Right ventricle myocardium inferior (tissue), 1 donor: Measurements from ENCODE around the gene EGR2. TPM values are rescaled to one million over a fixed set of nuclear protein-coding genes. Genes with fewer than 3 reads are reported as not detected.
A peak's percentile ranks its signal among the peaks of the same experiment; 100 is the strongest.

ENCODE experiments used
- ATAC-seq: fragments of 200-7000 bp; cut with Tn5 transposase; one replicate; pipeline ENCODE4 v1.9.1; 2020; ENCODE audit warnings: mild to moderate bottlenecking, moderate library complexity
- DNase-seq: peaks from one replicate; pipeline ENCODE4 v3.0.0; 2021; ENCODE audit errors: missing footprints
- intact Hi-C: fragments of 100-400 bp; cut with DNase I; formaldehyde crosslinking; loops from one replicate; pipeline ENCODE4 v1.11.0; 2022
- total RNA-seq: library from RNA; stranded (reverse); fragmentation: NEBNext Ultra II Directional; extraction: Animal tissue kit (Norgen Biotek cat#: 25700); gene quantifications from one replicate; pipeline ENCODE4 v1.2.1, GENCODE V29; 2021
- donor health status: DM: no; HTN: yes; CAD: no; lungs with severe emphysema.

The EGR2 gene
- total RNA-seq, 1 donor from 2014 or later, result 1.0 TPM

- intact Hi-C loops, result loop anchor here (2.0 to 10.0 kb wide), 4 partner anchors 57 to 905 kb away; no protein-coding TSS in a partner anchor
- ATAC-seq, result no peak
Observed at GRCh38 chr10:62819141-62819920, 3.2 kb upstream of the EGR2 start.

GRCh38 chr10:62818426-62819011 lies 2.4 kb upstream of the EGR2 start:
- ATAC-seq, result no peak
- intact Hi-C loops, result loop anchor here (1.0 to 10.0 kb wide), 6 partner anchors 56 to 906 kb away; no protein-coding TSS in a partner anchor
- DNase-seq, result no peak

More at GRCh38 chr10:62819141-62819920, 3.2 kb upstream of the EGR2 start:
- DNase-seq, result no peak

- DNase-seq (peak; percentile 92), ATAC-seq (peak; percentile 84)
- intact Hi-C loops, result loop anchor here (1.0 to 10.0 kb wide), 7 partner anchors 56 to 907 kb away; no protein-coding TSS in a partner anchor
Observed at GRCh38 chr10:62817766-62818425, 1.7 kb upstream of the EGR2 start.

- intact Hi-C loops, result loop anchor here (1.0 to 10.0 kb wide), 4 partner anchors 55 to 908 kb away; no protein-coding TSS in a partner anchor
- ATAC-seq (peak; percentile 42), DNase-seq (peak; percentile 79)
Observed at GRCh38 chr10:62817121-62817765, 1.1 kb upstream of the EGR2 start.

GRCh38 chr10:62816076-62816330 lies 163 bp downstream of the EGR2 start:
- no peak for ATAC-seq
- no peak for DNase-seq
- intact Hi-C loops, result loop anchor here (5.0 to 10.0 kb wide), 3 partner anchors 54 to 909 kb away; no protein-coding TSS in a partner anchor

GRCh38 chr10:62815381-62816075 lies 638 bp downstream of the EGR2 start:
- intact Hi-C loops, result loop anchor here (5.0 to 10.0 kb wide), 3 partner anchors 53 to 909 kb away; no protein-coding TSS in a partner anchor
- DNase-seq (peak; percentile 68), ATAC-seq (no peak)

- ATAC-seq, result no peak
- no peak for DNase-seq
- intact Hi-C loops, result loop anchor here (5.0 to 10.0 kb wide), 3 partner anchors 53 to 910 kb away; no protein-coding TSS in a partner anchor
Observed at GRCh38 chr10:62814756-62815380, 1.3 kb downstream of the EGR2 start.

GRCh38 chr10:62813981-62814380 lies 2.2 kb downstream of the EGR2 start:
- intact Hi-C loops, result loop anchor here (10.0 kb wide), 1 partner anchor 911 kb away; no protein-coding TSS in a partner anchor
- ATAC-seq (no peak), DNase-seq (no peak)

GRCh38 chr10:62813453-62813852 lies 2.7 kb downstream of the EGR2 start:
- ATAC-seq, result no peak
- intact Hi-C loops, result loop anchor here (10.0 kb wide), 1 partner anchor 911 kb away; no protein-coding TSS in a partner anchor

GRCh38 chr10:62812672-62813439 lies 3.3 kb downstream of the EGR2 start:
- intact Hi-C loops, result loop anchor here (10.0 kb wide), 1 partner anchor 912 kb away; no protein-coding TSS in a partner anchor
- ATAC-seq (no peak), DNase-seq (no peak)

More at GRCh38 chr10:62813453-62813852, 2.7 kb downstream of the EGR2 start:
- no peak for DNase-seq

- intact Hi-C loops, result loop anchor here (10.0 kb wide), 1 partner anchor 913 kb away; no protein-coding TSS in a partner anchor
- DNase-seq (no peak), ATAC-seq (no peak)
Observed at GRCh38 chr10:62811159-62811875, 4.8 kb downstream of the EGR2 start.

GRCh38 chr10:62810156-62810902 lies 5.8 kb downstream of the EGR2 start:
- DNase-seq (no peak), ATAC-seq (no peak)
- intact Hi-C loops, result loop anchor here (10.0 kb wide), 1 partner anchor 914 kb away; no protein-coding TSS in a partner anchor

GRCh38 chr10:62806251-62806650 lies 9.9 kb downstream of the EGR2 start:
- no peak for ATAC-seq
- no peak for DNase-seq
- intact Hi-C loops, result no loop called here

GRCh38 chr10:62805231-62806099 lies 10.7 kb downstream of the EGR2 start:
- DNase-seq (peak; percentile 78), ATAC-seq (peak; percentile 27)
- intact Hi-C loops, result no loop called here
